Stimulated activated naive CD4-positive, alpha-beta T cell treated with Interleukin-2 at 50 U/mL for 16 hours (primary cell): ENCODE data around the gene SMIM34.

Experiments
- DNase-seq: peaks from one replicate; lab custom pipeline; 2025; lab: John Stamatoyannopoulos, UW

Gene SMIM34

DNA sequence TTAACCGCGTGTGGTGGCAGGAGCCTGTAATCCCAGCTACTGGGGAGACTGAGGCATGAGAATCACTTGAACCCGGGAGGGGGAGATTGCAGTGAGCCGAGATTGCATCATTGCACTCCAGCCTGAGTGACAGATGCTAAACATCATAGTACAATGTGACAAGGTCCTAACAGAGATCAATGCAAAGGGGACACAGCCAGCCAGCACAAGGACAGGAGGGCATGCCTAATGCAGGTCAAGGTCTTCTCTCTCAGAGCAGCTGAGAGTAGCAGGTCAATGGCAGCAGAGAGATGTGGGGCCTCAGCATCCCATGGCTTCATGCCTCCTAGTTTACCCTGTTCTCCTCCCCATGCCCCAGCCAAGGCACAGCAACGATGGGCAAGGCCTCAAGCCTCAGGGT lies 51.4 kb downstream of the SMIM34 start:
- DNase-seq: no peak

DNA sequence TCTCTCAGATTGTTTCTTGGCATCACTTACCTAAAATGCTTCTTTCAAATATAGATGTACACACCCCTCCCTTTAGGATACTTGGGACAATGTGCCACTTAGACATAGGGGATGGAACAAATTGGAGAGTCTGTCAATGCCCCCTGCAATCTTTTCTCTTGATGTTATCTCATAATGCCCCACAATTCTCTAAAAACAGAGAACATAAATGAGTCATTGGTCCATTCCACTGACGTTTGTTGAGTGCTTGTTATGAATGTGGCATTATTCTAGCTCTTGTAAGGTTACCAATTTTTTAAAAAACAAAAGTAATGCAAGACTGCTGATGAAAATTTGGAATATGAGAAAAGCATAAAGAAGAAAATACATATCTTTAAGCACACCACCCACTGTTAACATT lies 54.0 kb downstream of the SMIM34 start:
- DNase-seq: no peak
